Body of pancreas (tissue), 4 donors: ENCODE measurements around the gene ZNF423. TPM values are rescaled to one million over a fixed set of nuclear protein-coding genes. Genes with fewer than 3 reads are reported as not detected.

ENCODE experiments used
- ATAC-seq: fragments of 150-250 bp; one replicate; pipeline ENCODE4 v1.9.1; 2016
- DNase-seq, 4 donors: peaks; one replicate each; pipeline ENCODE4 v3.0.0-alpha.2; 2019
- H3K27ac ChIP-seq, 4 donors: fragments of 200-600 bp; sonication (generic); 1 replicate in 3 of 4; 2 replicates in 1 of 4; pipeline versions ENCODE4 v1.5.1 to v1.6.1; 2016 to 2019; ENCODE audit warnings: mild to moderate bottlenecking in 1 of 4, mixed read lengths in 1 of 4, moderate library complexity in 1 of 4
- H3K27me3 ChIP-seq, 2 donors: fragments of 200-600 bp; sonication (generic); one replicate each; pipeline ENCODE4 v1.6.0; 2016; ENCODE audit warnings: mild to moderate bottlenecking in 1 of 2
- H3K36me3 ChIP-seq, 2 donors: fragments of 200-600 bp; sonication (generic); replicated peaks in 1 of 2; 2 replicates each; pipeline ENCODE4 v1.5.1; 2016; ENCODE audit warnings: low read depth in 2 of 2; ENCODE audit not compliant: insufficient read depth in 1 of 2
- H3K4me1 ChIP-seq: fragments of 200-600 bp; sonication (generic); one replicate; pipeline ENCODE4 v1.6.0; 2016
- H3K4me3 ChIP-seq, 2 donors: fragments of 200-600 bp; sonication (generic); 1 replicate in 1 of 2; 2 replicates in 1 of 2; pipeline ENCODE4 v1.5.1; 2016 to 2019
- H3K9me3 ChIP-seq, 3 donors: fragments of 200-600 bp; sonication (generic); 1 replicate in 2 of 3; 2 replicates in 1 of 3; pipeline ENCODE4 v1.5.1; 2016
- CTCF ChIP-seq, 7 experiments: fragments of 450-650 bp in 4 of 7; fragments of 200-600 bp in 3 of 7; sonication (generic) in 3 of 7; IDR thresholded peaks; one replicate each; pipeline ENCODE4 v1.5.1; 2016 to 2019; ENCODE audit warnings: antibody characterized with exemption in 7 of 7
- POLR2A ChIP-seq, 3 donors: fragments of 450-650 bp; IDR thresholded peaks; one replicate each; pipeline ENCODE4 v1.6.1; 2016; ENCODE audit warnings: antibody characterized with exemption in 3 of 3, mild to moderate bottlenecking in 2 of 3
- WGBS, 2 donors: methylation state at CpG; one replicate each; pipeline ENCODE4 v1.1.5; 2017; 5-methylcytosine and 5-hydroxymethylcytosine counted together
- intact Hi-C: fragments of 100-400 bp; cut with DNase I; formaldehyde crosslinking; loops from one replicate; pipeline ENCODE4 v1.15.1; 2023
- total RNA-seq, 2 donors: library from RNA; depleted of rRNA; stranded (reverse); fragments of >200 nt; gene quantifications; one replicate each; pipeline ENCODE4 v1.1.0, GENCODE V29; 2016

Gene ZNF423
- total RNA-seq, 2 donors from 2014 or later = 4.2 to 9.2 TPM

- no peak for DNase-seq
- no peaks in the 10 kb centered on the region for H3K4me1 ChIP-seq
- WGBS, 2 donors = 89 to 95% methylated on average over 5 to 8 of the region's 8 CpGs
- no peak overlapping the region for H3K4me3 ChIP-seq
- H3K36me3 ChIP-seq = no peaks in the 10 kb centered on the region
- no peak overlapping the region for H3K27ac ChIP-seq
- intact Hi-C loops = no loop called here
- TF ChIP-seq CTCF (IDR thresholded peaks at IDR 0.05) (no peak), POLR2A (IDR thresholded peaks at IDR 0.05) (no peak)
- no peaks in the 10 kb centered on the region for H3K9me3 ChIP-seq
- H3K27me3 ChIP-seq = no peaks in the 10 kb centered on the region
- no peak for ATAC-seq
These were observed 60.4 kb downstream of the ZNF423 start for GRCh38 chr16:49795513-49795912.

GRCh38 chr16:49793244-49793643 is 62.7 kb downstream of the ZNF423 start:
- TF ChIP-seq POLR2A (IDR thresholded peaks at IDR 0.05) = no peak
- TF ChIP-seq CTCF (IDR thresholded peaks at IDR 0.05) = no peak
- 88 to 90% methylated on average over 6 to 11 of the region's 11 CpGs for WGBS, 2 donors
- Histone ChIP-seq H3K27ac (no peak overlapping the region), H3K4me3 (no peak overlapping the region), H3K4me1 (no peaks in the 10 kb centered on the region), H3K27me3 (no peaks in the 10 kb centered on the region), H3K9me3 (no peaks in the 10 kb centered on the region), H3K36me3 (no peaks in the 10 kb centered on the region)
- intact Hi-C loops = no loop called here
- DNase-seq = no peak
- no peak for ATAC-seq

GRCh38 chr16:49789616-49790015 is 66.3 kb downstream of the ZNF423 start:
- Histone ChIP-seq H3K27me3 (no peaks in the 10 kb centered on the region), H3K27ac (no peak overlapping the region), H3K36me3 (no peaks in the 10 kb centered on the region), H3K9me3 (no peaks in the 10 kb centered on the region), H3K4me1 (no peaks in the 10 kb centered on the region), H3K4me3 (no peak overlapping the region)
- no peak for DNase-seq
- TF ChIP-seq CTCF (IDR thresholded peaks at IDR 0.05) (no peak), POLR2A (IDR thresholded peaks at IDR 0.05) (no peak)
- 92 to 94% methylated on average over 4 of the region's 4 CpGs for WGBS, 2 donors
- no peak for ATAC-seq
- intact Hi-C loops = no loop called here

- DNase-seq (no peak), ATAC-seq (no peak)
- intact Hi-C loops = no loop called here
- Histone ChIP-seq H3K27ac (no peak overlapping the region), H3K9me3 (no peaks in the 10 kb centered on the region), H3K4me1 (no peaks in the 10 kb centered on the region), H3K36me3 (no peaks in the 10 kb centered on the region), H3K4me3 (no peak overlapping the region), H3K27me3 (no peaks in the 10 kb centered on the region)
- 75 to 77% methylated on average over 7 of the region's 7 CpGs for WGBS, 2 donors
- TF ChIP-seq CTCF (IDR thresholded peaks at IDR 0.05) (no peak), POLR2A (IDR thresholded peaks at IDR 0.05) (no peak)
These were observed 66.9 kb downstream of the ZNF423 start for GRCh38 chr16:49788986-49789385.

GRCh38 chr16:49788572-49788971 is 67.3 kb downstream of the ZNF423 start:
- no peak for ATAC-seq
- Histone ChIP-seq H3K36me3 (no peaks in the 10 kb centered on the region), H3K4me1 (no peaks in the 10 kb centered on the region), H3K4me3 (no peak overlapping the region), H3K27ac (no peak overlapping the region), H3K9me3 (no peaks in the 10 kb centered on the region), H3K27me3 (no peaks in the 10 kb centered on the region)
- no peak for DNase-seq
- intact Hi-C loops = no loop called here
- no peak for TF ChIP-seq POLR2A (IDR thresholded peaks at IDR 0.05)
- no peak for TF ChIP-seq CTCF (IDR thresholded peaks at IDR 0.05)
- WGBS, 2 donors = 74% methylated on average over 3 of the region's 3 CpGs; no CpG with 5 or more reads in 1 of the 2 donors
